K562 (cell line): Measurements from ENCODE around the gene PSMB11. TPM values are rescaled to one million over a fixed set of nuclear protein-coding genes. Genes with fewer than 3 reads are reported as not detected.

Source experiments
- BDP1 ChIP-seq: IDR thresholded peaks from 3 replicates; pipeline ENCODE4 v1.6.1; 2011; ENCODE audit not compliant: insufficient read length, insufficient read depth
- ESRRA ChIP-seq: fragments of 450-650 bp; IDR thresholded peaks from 2 replicates; pipeline ENCODE4 v1.6.1; 2014; ENCODE audit warnings: low read depth, mild to moderate bottlenecking, moderate library complexity, borderline replicate concordance
- ESRRB ChIP-seq: fragments of 250-450 bp; sonication (Bioruptor Pico); IDR thresholded peaks from 2 replicates; pipeline ENCODE4 v1.5.0; 2020; ENCODE audit warnings: mild to moderate bottlenecking, moderate library complexity, borderline replicate concordance
- HMGN3 ChIP-seq: IDR thresholded peaks from 2 replicates; pipeline ENCODE4 v1.6.1; 2011; ENCODE audit warnings: borderline replicate concordance, low read depth, mild to moderate bottlenecking, mixed read lengths, low read length; ENCODE audit not compliant: insufficient read length; ENCODE audit errors: extremely low read depth
- KHSRP ChIP-seq: fragments of 450-650 bp; IDR thresholded peaks from 2 replicates; pipeline ENCODE4 v1.6.1; 2017
- PHF21A ChIP-seq: fragments of 450-650 bp; IDR thresholded peaks from 2 replicates; pipeline ENCODE4 v1.6.1; 2017; ENCODE audit warnings: low read depth, borderline replicate concordance
- POLR2B ChIP-seq: fragments of 450-650 bp; IDR thresholded peaks from 2 replicates; pipeline ENCODE4 v1.6.1; 2018; ENCODE audit warnings: low read depth; ENCODE audit not compliant: partially characterized antibody
- POU5F1 ChIP-seq: fragments of 150-350 bp; IDR thresholded peaks from 2 replicates; pipeline ENCODE4 v1.6.1; 2014; ENCODE audit warnings: borderline replicate concordance, low read length, low read depth, mild to moderate bottlenecking; ENCODE audit not compliant: partially characterized antibody
- SMARCC2 ChIP-seq: fragments of 450-650 bp; IDR thresholded peaks from 2 replicates; pipeline ENCODE4 v1.6.1; 2017; ENCODE audit warnings: antibody characterized with exemption, moderate library complexity, mild to moderate bottlenecking, low read depth
- SOX6 ChIP-seq: fragments of 450-650 bp; IDR thresholded peaks from 2 replicates; pipeline ENCODE4 v1.6.1; 2014; ENCODE audit warnings: mild to moderate bottlenecking
- ZNF224 ChIP-seq: sonication (generic); formaldehyde crosslinking; IDR thresholded peaks from 2 replicates; pipeline ENCODE4 v1.8.0; 2022; ENCODE audit warnings: mild to moderate bottlenecking, missing genetic modification reagents
- ZNF274 ChIP-seq: IDR thresholded peaks from 2 replicates; pipeline ENCODE4 v1.6.1; 2011; ENCODE audit warnings: low read depth, mild to moderate bottlenecking, low read length, moderate library complexity, borderline replicate concordance
- ZNF668 ChIP-seq: fragments of 250-450 bp; sonication (Bioruptor Pico); IDR thresholded peaks from 2 replicates; pipeline ENCODE4 v1.8.0; 2022; ENCODE audit warnings: mild to moderate bottlenecking, inconsistent platforms
- ZNF766 ChIP-seq: fragments of 200-800 bp; sonication (Bioruptor generic); conservative IDR thresholded peaks from 2 replicates; pipeline ENCODE4 v1.6.1; 2016; ENCODE audit warnings: missing genetic modification characterization, missing compliant biosample characterization
- polyA plus RNA-seq, 8 experiments: library from polyadenylated mRNA; depleted of rRNA in 4 of 8; stranded (reverse) in 5 of 8; unstranded in 3 of 8; fragments of >200 nt; fragmentation: Nextera tagmentation in 2 of 8; fragmentation: Illumina TruSeq in 1 of 8; extraction: Ambion mirVana in 2 of 8; extraction: Trizol in 1 of 8; gene quantifications; 2 replicates each; pipeline versions ENCODE4 v1.2.1 to v1.2.3, GENCODE V29; 2011 to 2014; ENCODE audit warnings: inconsistent platforms in 1 of 8, missing spikeins in 1 of 8
- total RNA-seq, 7 experiments: library from RNA; depleted of rRNA in 6 of 7; stranded (reverse); fragments of >200 nt in 6 of 7; fragmentation: Illumina TruSeq in 2 of 7; extraction: Trizol in 2 of 7; gene quantifications; 2 replicates each; pipeline versions ENCODE4 v1.2.1 to v1.2.3, GENCODE V29; 2011 to 2021; ENCODE audit warnings: low replicate concordance in 1 of 7
- TF ChIP-seq, protein P1 (sequence below): fragments of 250-450 bp; sonication (Bioruptor Pico); IDR thresholded peaks from 2 replicates; pipeline ENCODE4 v1.4.0; 2020; ENCODE audit warnings: mild to moderate bottlenecking
- TF ChIP-seq, protein P2 (sequence below): IDR thresholded peaks from 2 replicates; pipeline ENCODE4 v1.6.1; 2011; ENCODE audit not compliant: insufficient read length; ENCODE audit errors: extremely low read depth
- TF ChIP-seq, protein P3 (sequence below): IDR thresholded peaks from 3 replicates; pipeline ENCODE4 v1.6.1; 2011; ENCODE audit warnings: borderline replicate concordance, mild to moderate bottlenecking; ENCODE audit not compliant: insufficient read length, insufficient read depth
- TF ChIP-seq, protein P4 (sequence below): sonication (generic); formaldehyde crosslinking; IDR thresholded peaks from 2 replicates; pipeline ENCODE4 v1.8.1; 2023; ENCODE audit warnings: mild to moderate bottlenecking, missing genetic modification reagents, moderate library complexity
- TF ChIP-seq, protein P5 (sequence below), 2 experiments: fragments of 450-650 bp; IDR thresholded peaks; 2 replicates each; pipeline ENCODE4 v1.6.1; 2016

The PSMB11 gene
- total and polyA plus RNA-seq, 9 of the 15 experiments (the other 6 are each of a cell fraction or from before 2014, with no cell fraction given) = not detected

DNA sequence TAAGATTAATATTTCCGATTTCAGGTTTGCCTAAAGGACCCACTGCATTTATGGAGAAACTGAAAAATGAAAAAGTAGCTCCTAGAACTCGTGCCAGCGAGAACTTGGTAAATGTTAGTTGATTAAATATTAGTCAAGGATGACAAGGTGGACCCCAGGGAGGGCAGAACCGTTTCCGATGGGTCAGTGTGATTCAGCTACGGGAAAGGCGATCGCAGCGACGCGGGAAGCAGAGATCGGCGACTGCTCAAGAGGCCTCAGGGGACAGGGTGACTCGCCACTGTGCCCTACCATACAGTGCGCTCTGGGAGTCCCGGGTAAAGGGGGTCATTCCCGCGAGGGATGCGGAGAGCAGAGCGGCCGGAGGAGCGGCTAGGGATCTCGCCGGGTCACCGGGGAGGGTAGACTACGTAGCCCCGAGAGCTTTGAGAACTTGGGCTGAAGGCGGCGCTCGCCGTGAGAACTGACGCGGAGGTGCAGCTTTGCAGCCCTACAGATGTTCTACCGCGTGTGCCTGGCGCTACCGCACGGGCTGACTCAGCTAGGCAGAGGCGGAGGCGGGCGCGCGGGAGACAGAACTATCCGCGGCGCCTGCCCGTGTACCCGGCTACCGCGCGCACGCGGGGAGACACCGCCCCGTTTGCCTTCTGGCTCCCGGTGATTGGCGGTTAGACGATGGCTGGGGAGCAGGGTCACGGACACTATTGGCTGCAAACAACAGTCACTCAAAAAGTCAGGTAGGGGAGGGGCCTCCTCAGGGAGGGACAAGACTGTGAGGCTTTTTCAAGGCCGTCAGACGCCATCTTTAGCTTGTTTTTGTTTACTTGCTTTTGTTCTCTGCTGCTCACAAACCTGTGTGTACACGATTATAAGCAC is 35.2 kb upstream of the PSMB11 start (continued):
- TF ChIP-seq, protein P1, sequence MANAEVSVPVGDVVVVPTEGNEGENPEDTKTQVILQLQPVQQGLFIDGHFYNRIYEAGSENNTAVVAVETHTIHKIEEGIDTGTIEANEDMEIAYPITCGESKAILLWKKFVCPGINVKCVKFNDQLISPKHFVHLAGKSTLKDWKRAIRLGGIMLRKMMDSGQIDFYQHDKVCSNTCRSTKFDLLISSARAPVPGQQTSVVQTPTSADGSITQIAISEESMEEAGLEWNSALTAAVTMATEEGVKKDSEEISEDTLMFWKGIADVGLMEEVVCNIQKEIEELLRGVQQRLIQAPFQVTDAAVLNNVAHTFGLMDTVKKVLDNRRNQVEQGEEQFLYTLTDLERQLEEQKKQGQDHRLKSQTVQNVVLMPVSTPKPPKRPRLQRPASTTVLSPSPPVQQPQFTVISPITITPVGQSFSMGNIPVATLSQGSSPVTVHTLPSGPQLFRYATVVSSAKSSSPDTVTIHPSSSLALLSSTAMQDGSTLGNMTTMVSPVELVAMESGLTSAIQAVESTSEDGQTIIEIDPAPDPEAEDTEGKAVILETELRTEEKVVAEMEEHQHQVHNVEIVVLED (CRISPR knock-in tag) = 0 out of 2 replicates have a peak, but pooled peaks have one; percentile 32
- no peak for TF ChIP-seq ZNF274
- no peak for TF ChIP-seq KHSRP
- TF ChIP-seq, protein P2, sequence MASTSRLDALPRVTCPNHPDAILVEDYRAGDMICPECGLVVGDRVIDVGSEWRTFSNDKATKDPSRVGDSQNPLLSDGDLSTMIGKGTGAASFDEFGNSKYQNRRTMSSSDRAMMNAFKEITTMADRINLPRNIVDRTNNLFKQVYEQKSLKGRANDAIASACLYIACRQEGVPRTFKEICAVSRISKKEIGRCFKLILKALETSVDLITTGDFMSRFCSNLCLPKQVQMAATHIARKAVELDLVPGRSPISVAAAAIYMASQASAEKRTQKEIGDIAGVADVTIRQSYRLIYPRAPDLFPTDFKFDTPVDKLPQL = no peak
- no peak for TF ChIP-seq POU5F1
- TF ChIP-seq, protein P3, sequence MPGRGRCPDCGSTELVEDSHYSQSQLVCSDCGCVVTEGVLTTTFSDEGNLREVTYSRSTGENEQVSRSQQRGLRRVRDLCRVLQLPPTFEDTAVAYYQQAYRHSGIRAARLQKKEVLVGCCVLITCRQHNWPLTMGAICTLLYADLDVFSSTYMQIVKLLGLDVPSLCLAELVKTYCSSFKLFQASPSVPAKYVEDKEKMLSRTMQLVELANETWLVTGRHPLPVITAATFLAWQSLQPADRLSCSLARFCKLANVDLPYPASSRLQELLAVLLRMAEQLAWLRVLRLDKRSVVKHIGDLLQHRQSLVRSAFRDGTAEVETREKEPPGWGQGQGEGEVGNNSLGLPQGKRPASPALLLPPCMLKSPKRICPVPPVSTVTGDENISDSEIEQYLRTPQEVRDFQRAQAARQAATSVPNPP = no peak
- TF ChIP-seq, protein P4, sequence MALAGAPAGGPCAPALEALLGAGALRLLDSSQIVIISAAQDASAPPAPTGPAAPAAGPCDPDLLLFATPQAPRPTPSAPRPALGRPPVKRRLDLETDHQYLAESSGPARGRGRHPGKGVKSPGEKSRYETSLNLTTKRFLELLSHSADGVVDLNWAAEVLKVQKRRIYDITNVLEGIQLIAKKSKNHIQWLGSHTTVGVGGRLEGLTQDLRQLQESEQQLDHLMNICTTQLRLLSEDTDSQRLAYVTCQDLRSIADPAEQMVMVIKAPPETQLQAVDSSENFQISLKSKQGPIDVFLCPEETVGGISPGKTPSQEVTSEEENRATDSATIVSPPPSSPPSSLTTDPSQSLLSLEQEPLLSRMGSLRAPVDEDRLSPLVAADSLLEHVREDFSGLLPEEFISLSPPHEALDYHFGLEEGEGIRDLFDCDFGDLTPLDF (CRISPR knock-in tag) = peak; percentile 94
- no peak for TF ChIP-seq ZNF224 (CRISPR knock-in tag)
- no peak for TF ChIP-seq PHF21A
- peak; percentile 93 for TF ChIP-seq HMGN3
- TF ChIP-seq SMARCC2 = no peak; the same call in 1 of the 2 replicates
- TF ChIP-seq, protein P5, sequence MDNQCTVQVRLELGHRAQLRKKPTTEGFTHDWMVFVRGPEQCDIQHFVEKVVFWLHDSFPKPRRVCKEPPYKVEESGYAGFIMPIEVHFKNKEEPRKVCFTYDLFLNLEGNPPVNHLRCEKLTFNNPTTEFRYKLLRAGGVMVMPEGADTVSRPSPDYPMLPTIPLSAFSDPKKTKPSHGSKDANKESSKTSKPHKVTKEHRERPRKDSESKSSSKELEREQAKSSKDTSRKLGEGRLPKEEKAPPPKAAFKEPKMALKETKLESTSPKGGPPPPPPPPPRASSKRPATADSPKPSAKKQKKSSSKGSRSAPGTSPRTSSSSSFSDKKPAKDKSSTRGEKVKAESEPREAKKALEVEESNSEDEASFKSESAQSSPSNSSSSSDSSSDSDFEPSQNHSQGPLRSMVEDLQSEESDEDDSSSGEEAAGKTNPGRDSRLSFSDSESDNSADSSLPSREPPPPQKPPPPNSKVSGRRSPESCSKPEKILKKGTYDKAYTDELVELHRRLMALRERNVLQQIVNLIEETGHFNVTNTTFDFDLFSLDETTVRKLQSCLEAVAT (IDR thresholded peaks at IDR 0.05) = peak in 1 of 2 experiments; percentile 80; a peak in 1 of 4 replicates
- peak; percentile 62; the same call in 1 of the 2 replicates for TF ChIP-seq ESRRA
- peak; percentile 67 for TF ChIP-seq SOX6
- no peak for TF ChIP-seq ESRRB
- TF ChIP-seq ZNF766 = 0 out of 2 replicates have a peak, but pooled peaks have one; percentile 3
- TF ChIP-seq POLR2B = peak; percentile 83
- TF ChIP-seq BDP1 = no peak
- TF ChIP-seq ZNF668 (CRISPR knock-in tag) = no peak
